Suprapubic skin (tissue), 4 donors: ENCODE data around the gene CANT1.

ENCODE experiments used
- CTCF ChIP-seq, 2 donors: fragments of 200-600 bp in 1 of 2; fragments of 450-650 bp in 1 of 2; sonication (generic) in 1 of 2; IDR thresholded peaks; one replicate each; pipeline ENCODE4 v1.5.1; 2016 to 2019; ENCODE audit warnings: antibody characterized with exemption in 2 of 2, mild to moderate bottlenecking in 1 of 2, moderate library complexity in 1 of 2
- POLR2A ChIP-seq, 2 donors: fragments of 450-650 bp; IDR thresholded peaks; one replicate each; pipeline ENCODE4 v1.6.1; 2017; ENCODE audit warnings: antibody characterized with exemption in 2 of 2, mild to moderate bottlenecking in 2 of 2, moderate library complexity in 2 of 2
- POLR2AphosphoS5 ChIP-seq, 3 donors: sonication (generic); formaldehyde crosslinking; IDR thresholded peaks; one replicate each; pipeline ENCODE4 v1.6.1; 2017; ENCODE audit warnings: antibody characterized with exemption in 3 of 3

GRCh38 chr17:79044462-79044861 is 34.9 kb upstream of the CANT1 start:
- TF ChIP-seq CTCF (IDR thresholded peaks at IDR 0.05) (no peak), POLR2AphosphoS5 (IDR thresholded peaks at IDR 0.05) (no peak), POLR2A (IDR thresholded peaks at IDR 0.05) (no peak)
